CD4-positive, alpha-beta T cell treated with Interleukin-2 at 100 ng/mL for 4 hours (primary cell): ENCODE data around the gene PKP2.

Experiments
- DNase-seq: peaks from one replicate; pipeline ENCODE4 v3.0.0-alpha.2; 2020; ENCODE audit warnings: low spot score

The PKP2 gene

DNA sequence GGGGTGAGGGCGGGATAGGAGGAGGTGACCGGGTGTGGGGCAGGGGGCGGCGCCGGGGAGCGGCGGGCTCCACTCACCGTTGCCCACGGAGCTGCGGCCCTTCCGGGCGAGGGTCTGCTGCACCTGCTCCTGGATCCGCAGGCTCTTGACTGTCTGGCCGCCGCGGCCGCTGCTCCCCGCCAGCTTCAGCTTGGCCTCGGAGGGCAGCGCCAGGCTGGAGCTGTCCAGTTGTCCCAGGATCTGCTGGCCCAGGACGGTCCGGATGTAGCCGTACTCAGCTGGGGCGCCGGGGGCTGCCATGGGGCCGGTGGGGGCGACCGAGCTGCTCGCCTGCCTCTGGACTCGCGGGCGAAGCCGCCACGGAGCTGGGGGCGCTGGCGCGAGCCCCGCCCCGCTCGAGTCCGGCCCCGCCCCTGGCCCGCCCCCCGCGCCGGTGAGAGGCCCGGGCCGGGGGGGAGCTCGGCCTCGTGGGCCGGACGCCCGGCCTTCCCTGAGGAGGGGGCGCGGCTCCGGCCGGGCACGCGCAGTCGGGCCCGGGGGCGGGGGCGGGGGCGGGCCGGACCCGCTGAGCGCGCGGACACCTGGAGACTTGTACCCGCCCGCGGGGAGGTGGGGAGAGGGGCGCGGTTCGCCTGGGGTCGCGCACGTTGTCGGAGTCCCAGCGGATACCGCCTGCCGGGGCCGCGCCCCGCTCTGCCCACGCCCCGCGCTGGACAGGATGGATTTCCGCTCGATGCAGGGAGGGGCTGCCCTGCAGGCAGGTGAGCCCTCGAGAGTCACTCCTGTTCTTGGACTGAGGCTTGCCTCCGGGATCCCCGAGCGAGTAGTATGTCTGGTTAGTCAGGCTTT, at the start of gene PKP2:
Gene PKP2, minus strand, starts transcription at position 346 of the 849 bp plus-strand sequence. Its CDS starts 46 bp downstream, at position 300.
- no peak for DNase-seq

GRCh38 chr12:32944195-32944594, 47.6 kb upstream of the PKP2 start:
- no peak for DNase-seq

- no peak for DNase-seq
Observed at GRCh38 chr12:32939801-32940200, 43.2 kb upstream of the PKP2 start.

GRCh38 chr12:32926963-32927362, 30.4 kb upstream of the PKP2 start:
- no peak for DNase-seq

DNA sequence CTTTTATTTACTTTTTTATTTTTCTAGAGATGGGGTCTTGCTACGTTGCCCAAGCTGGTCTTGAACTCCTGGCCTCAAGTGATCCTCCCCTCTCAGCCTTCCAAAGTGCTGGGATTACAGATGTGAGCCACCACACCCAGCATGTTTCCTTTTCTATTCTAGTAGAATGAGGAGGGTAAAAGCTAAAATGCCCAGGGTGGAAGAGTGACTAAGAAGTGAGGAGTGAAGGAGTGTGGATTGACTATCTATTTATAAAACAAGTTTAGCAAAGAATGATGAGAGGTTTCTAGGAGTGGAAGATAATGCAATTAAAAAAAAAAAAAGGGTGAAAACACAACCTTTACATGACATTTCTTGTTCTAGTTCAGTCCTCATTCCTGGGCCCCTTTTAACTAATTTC, 29.8 kb upstream of the PKP2 start:
- DNase-seq, result no peak

DNA sequence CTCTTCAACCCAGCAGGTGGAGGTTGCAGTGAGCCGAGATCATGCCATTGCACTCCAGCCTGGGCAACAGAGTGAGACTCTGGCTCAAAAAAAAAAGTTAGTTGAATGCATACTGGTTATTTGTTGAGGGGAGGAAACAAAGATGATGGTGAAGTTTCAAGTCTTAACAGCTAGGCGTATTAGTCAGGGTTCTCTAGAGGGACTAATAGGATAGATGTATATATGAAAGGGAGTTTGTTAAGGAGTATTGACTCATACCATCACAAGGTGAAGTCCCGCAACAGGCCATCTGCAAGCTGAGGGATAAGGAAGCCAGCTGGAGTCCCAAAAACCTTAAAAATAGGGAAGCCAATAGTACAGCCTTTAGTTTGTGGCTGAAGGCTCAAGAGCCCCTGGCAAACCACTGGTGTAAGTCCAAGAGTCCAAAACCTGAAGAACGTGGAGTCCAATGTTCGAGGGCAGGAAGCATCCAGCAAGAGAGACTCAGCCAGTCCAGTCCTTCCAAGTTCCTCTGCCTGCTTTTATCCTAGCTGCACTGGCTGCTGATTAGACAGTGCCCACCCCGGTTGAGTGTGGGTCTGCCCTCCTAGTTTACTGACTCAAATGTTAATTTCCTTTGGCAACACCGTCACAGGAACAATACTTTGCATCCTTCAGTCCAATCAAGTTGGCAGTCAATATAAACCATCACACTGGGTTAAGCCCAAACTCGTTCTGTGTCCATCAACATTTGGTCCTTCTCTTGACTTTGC, 26.1 kb upstream of the PKP2 start:
- DNase-seq, result no peak

DNA sequence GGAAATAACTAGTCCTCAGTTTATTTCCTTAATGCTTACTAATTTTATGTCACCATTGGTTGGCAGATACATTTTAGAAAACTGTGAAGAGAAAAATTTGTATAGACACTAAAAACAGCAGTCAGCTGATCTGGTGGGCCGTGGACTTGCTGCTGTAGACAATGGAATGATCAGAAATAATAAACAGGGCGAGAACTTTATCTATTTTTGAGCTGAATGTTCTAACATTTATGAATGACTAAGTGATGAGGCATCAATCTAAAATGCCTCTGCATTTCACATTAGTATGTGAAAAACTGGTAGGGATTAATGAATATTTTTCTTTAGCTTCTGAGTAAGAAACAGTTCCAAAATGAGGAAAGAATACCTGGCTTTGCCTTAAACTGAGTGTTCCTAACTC, 24.8 kb upstream of the PKP2 start:
- DNase-seq, result no peak

DNA sequence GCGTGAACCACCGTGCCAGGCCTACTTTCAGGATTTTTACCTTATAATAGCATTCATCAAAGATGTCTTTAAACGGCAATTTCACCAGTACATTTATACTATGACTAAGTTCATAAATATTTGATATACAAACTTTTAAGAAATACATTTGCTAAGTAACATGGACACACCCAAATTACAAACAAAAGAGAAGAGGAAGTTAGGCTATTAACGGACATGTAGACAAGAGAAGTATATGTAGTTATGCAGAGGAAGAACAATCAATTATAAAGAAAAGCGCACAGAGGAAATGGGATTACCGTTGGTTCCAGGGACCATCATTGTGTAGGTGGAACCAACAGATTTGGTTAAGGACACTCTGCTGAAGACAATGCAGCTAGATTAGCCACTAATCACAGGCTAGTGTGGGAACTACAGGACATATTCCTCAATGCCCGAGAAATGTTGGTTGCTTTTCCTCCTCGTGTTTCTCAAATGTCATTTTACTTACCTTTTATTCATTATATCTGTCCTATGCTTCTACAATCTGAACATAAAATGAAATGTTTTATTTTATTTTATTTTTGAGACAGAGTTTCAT, 24.0 kb upstream of the PKP2 start:
- no peak for DNase-seq

- DNase-seq, result no peak
Observed at GRCh38 chr12:32918890-32919801, 22.6 kb upstream of the PKP2 start.

GRCh38 chr12:32917094-32917611, 20.6 kb upstream of the PKP2 start:
- no peak for DNase-seq

- DNase-seq, result no peak
Observed at GRCh38 chr12:32907898-32908476, 11.4 kb upstream of the PKP2 start.

DNA sequence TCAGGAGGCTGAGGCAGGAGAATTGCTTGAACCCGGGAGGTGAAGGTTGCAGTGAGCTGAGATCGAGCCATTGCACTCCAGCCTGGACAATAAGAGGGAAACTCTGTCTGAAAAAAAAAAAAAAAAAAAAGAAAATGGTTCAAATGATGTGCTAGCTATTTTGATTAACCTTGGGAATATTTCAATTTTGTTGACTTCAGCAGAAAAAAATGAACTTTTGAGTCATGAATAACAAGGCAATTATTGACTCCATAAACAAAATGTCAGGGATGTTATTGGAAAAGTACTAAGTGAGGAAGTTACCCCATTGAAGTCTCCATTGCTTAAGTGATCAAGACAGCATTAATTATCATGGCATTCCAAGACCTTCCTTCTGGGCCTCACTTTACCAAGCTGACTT, 10.6 kb upstream of the PKP2 start:
- DNase-seq, result no peak

GRCh38 chr12:32906399-32907165, 10.0 kb upstream of the PKP2 start:
- DNase-seq, result no peak

GRCh38 chr12:32903763-32904162, 7.2 kb upstream of the PKP2 start:
- no peak for DNase-seq

- DNase-seq, result no peak
Observed at GRCh38 chr12:32903318-32903717, 6.7 kb upstream of the PKP2 start.

DNA sequence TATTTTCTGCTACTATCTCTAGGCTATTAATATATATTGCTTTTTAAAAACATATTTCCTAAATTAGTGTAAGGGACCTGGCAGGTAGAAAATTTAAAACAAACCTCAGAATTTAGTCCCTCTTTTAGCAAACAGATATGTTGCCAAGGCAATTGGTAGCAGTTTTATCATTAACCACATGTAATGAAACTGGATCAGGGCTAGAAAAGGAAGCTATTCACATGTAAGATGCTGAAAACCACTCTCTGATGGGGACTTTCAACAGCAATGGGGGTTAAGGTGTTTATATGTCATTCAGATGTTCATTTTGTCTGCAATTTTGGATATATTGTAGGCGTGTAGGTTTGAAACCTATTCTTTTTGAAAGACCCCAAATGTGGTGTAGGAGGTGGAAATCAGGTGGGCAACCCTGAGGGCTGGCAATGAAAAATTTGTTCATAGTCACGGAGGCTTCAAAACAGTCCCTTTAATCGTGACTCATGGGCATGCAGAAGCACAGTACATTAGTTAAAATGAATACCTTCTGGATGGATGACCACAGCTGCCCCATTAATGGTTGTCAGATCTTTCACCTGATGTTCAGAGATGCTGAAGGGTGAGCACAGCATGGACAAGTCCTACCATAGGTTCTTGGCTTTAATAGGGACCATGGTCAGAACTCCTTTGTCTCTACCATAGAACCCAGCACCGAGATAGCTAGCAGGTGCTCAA, 5.9 kb upstream of the PKP2 start:
- no peak for DNase-seq

DNA sequence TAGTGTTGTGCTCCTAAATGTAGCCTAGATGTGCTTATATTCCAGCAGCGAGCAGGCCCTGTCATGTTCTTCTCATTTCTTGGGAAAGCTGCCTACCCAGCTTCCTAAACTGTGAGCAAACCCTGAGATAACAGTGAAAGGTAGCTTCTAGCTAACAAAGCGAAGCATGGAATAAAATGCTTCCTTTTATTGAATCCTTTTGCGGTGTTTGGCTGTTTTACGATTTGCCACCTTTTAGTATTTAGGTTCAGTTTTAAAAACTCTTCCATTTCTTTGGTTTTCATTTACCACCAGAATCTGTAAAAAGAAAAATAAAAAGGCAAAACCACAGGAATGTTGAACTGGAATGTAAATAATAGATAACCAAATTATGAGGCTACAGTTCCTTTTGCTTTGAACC, 5.0 kb upstream of the PKP2 start:
- no peak for DNase-seq

- DNase-seq, result no peak
Observed at GRCh38 chr12:32897687-32898573, 1.4 kb upstream of the PKP2 start.

GRCh38 chr12:32897281-32897610, 669 bp upstream of the PKP2 start:
- no peak for DNase-seq
